Keratinocyte (primary cell): Measurements from ENCODE around the gene SEMA3E.

ENCODE experiments used
- EZH2 ChIP-seq: IDR thresholded peaks from one replicate; pipeline ENCODE4 v1.6.1; 2012; ENCODE audit warnings: inconsistent platforms, mild to moderate bottlenecking, low read length, moderate library complexity
- TF ChIP-seq, protein P1 (sequence below), 3 experiments: IDR thresholded peaks in 1 of 3; conservative IDR thresholded peaks in 1 of 3; optimal IDR thresholded peaks in 1 of 3; 2 replicates in 2 of 3; 3 replicates in 1 of 3; pipeline versions ENCODE3 to v1.5.1; 2011; ENCODE audit warnings: low read length in 3 of 3, mild to moderate bottlenecking in 3 of 3, moderate library complexity in 2 of 3, control low read depth in 1 of 3, inconsistent platforms in 1 of 3; ENCODE audit not compliant: insufficient read depth in 2 of 3; ENCODE audit errors: extremely low read depth in 1 of 3

DNA sequence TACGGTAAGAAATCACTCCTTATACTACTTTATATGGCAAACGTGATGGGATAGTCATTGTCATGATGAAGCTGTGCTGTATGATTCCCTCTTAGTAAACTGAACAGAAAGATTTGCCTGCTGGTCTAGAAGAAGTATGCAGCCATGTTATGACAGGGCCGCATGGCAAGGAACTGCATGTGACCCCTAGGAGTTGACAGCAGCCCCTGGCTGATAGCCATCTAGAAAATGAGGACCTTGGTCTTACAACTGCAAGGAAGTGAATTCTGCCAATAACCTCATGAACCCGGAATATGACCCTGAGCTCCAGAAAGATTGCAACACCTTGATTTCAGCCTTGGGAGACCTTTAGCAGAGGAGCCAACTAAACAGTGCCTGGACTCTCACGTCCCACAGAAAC, 193.3 kb downstream of the SEMA3E start:
- no peak for TF ChIP-seq EZH2
- TF ChIP-seq, protein P1, sequence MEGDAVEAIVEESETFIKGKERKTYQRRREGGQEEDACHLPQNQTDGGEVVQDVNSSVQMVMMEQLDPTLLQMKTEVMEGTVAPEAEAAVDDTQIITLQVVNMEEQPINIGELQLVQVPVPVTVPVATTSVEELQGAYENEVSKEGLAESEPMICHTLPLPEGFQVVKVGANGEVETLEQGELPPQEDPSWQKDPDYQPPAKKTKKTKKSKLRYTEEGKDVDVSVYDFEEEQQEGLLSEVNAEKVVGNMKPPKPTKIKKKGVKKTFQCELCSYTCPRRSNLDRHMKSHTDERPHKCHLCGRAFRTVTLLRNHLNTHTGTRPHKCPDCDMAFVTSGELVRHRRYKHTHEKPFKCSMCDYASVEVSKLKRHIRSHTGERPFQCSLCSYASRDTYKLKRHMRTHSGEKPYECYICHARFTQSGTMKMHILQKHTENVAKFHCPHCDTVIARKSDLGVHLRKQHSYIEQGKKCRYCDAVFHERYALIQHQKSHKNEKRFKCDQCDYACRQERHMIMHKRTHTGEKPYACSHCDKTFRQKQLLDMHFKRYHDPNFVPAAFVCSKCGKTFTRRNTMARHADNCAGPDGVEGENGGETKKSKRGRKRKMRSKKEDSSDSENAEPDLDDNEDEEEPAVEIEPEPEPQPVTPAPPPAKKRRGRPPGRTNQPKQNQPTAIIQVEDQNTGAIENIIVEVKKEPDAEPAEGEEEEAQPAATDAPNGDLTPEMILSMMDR (optimal IDR thresholded peaks at IDR 0.05 in 1 of 3, IDR thresholded peaks at IDR 0.05 in 1 of 3, conservative IDR thresholded peaks at IDR 0.05 in 1 of 3; ENCODE audit: extremely low read depth in 1 of 3, insufficient read depth in 2 of 3, low read length in 3 of 3), result no peak
